ENCODE data around the gene IFIT2. TPM values are rescaled to one million over a fixed set of nuclear protein-coding genes. Genes with fewer than 3 reads are reported as not detected.
"Not testable (repeated sequence)": the region's sequence is repeated elsewhere in the genome, so short reads cannot be mapped to it uniquely, and the experiment has no call there.

IFIT2 gene, protein sequence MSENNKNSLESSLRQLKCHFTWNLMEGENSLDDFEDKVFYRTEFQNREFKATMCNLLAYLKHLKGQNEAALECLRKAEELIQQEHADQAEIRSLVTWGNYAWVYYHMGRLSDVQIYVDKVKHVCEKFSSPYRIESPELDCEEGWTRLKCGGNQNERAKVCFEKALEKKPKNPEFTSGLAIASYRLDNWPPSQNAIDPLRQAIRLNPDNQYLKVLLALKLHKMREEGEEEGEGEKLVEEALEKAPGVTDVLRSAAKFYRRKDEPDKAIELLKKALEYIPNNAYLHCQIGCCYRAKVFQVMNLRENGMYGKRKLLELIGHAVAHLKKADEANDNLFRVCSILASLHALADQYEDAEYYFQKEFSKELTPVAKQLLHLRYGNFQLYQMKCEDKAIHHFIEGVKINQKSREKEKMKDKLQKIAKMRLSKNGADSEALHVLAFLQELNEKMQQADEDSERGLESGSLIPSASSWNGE
- total RNA-seq: 1 to 10 TPM in 1 of 4 donors, under 1 TPM in 3; 0.41 to 2.1 (median 0.78) TPM

DNA sequence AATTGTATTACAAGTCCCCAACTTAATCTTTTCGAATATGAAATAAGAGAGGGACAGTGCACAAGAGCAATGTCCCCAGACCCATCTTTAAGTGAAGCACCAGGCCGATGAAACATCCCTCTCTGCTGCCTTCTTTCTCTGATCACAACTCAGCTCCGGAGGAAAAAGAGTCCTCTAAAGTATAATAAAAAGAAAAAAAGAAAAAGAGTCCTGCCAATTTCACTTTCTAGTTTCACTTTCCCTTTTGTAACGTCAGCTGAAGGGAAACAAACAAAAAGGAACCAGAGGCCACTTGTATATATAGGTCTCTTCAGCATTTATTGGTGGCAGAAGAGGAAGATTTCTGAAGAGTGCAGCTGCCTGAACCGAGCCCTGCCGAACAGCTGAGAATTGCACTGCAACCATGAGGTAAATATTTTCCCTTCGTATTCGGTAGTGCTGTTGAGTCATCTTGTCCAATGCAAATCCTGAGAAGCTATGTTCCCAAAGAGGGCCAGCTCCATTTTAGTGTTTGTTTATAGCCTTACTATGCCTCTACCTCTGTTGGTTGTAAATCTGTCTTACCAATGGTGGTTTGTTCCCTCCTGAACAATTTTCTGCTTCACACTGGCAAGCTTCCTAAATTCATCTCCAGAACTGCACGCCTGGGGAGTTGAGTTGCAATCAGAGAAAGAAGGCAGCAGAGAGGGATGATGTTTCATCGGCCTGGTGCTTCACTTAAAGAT lies at the start of gene IFIT2:
Gene IFIT2 (plus strand): TSS at position 326 of the 725 bp plus-strand sequence. CDS start 78 bp downstream, at position 404.
- intact Hi-C loops (cut with DNase I; ENCODE audit: low total_unique reads) (no loop called here), in situ Hi-C loops (cut with MboI; ENCODE audit: low sequenced_read_pairs in 4 of 4) (no loop called here)
- ATAC-seq: peak; percentile 93 to 97
- H3K27me3 ChIP-seq: no peaks in the 10 kb centered on the region
- peak within 1 kb of the TSS; percentile 46 to 66 (median 54) for H3K4me3 ChIP-seq
- TF ChIP-seq, protein P1, sequence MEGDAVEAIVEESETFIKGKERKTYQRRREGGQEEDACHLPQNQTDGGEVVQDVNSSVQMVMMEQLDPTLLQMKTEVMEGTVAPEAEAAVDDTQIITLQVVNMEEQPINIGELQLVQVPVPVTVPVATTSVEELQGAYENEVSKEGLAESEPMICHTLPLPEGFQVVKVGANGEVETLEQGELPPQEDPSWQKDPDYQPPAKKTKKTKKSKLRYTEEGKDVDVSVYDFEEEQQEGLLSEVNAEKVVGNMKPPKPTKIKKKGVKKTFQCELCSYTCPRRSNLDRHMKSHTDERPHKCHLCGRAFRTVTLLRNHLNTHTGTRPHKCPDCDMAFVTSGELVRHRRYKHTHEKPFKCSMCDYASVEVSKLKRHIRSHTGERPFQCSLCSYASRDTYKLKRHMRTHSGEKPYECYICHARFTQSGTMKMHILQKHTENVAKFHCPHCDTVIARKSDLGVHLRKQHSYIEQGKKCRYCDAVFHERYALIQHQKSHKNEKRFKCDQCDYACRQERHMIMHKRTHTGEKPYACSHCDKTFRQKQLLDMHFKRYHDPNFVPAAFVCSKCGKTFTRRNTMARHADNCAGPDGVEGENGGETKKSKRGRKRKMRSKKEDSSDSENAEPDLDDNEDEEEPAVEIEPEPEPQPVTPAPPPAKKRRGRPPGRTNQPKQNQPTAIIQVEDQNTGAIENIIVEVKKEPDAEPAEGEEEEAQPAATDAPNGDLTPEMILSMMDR (IDR thresholded peaks at IDR 0.05 in 4 of 5, conservative IDR thresholded peaks at IDR 0.05 in 1 of 5): no peak
- peak; percentile 23 to 82 for TF ChIP-seq POLR2A (IDR thresholded peaks at IDR 0.05)
- DNase-seq: peak; percentile 29 to 65
- H3K36me3 ChIP-seq: no peaks in the 10 kb centered on the region
- H3K4me1 ChIP-seq: peaks cover 27 to 32% of the 10 kb centered on the region in 2 donors
- peak within 1 kb of the TSS; percentile 82 to 89 (median 85) for H3K27ac ChIP-seq
- no peaks in the 10 kb centered on the region for H3K9me3 ChIP-seq

DNA sequence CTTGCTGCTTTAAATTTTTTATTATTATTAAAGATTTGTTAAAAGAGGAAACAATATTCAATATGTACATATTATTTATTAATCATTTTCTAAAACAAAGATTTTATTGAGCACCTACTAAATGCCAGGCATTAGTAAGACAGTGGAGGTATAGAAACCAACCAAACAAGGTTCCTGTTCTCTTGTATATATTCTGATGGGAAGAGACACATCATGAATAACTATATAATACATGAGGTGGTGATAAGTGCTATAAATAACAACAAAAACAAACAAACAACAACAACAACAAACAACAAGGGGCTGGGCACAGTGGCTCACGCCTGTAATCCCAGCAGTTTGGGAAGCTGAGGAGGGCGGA lies 49.6 kb upstream of the IFIT2 start:
- in situ Hi-C loops (cut with MboI; ENCODE audit: low sequenced_read_pairs in 4 of 4) (loop anchor here in 1 of 4 donors (10.0 kb wide), 1 partner anchor 303 kb away; no protein-coding TSS in a partner anchor), intact Hi-C loops (cut with DNase I; ENCODE audit: low total_unique reads) (loop anchor here (5.0 kb wide), 1 partner anchor 450 kb away; the partner anchor contains the start of gene KIF20B)
- ATAC-seq (no peak), DNase-seq (no peak)
- Histone ChIP-seq H3K4me1 (peaks cover 0 to 9% of the 10 kb centered on the region in 2 donors), H3K27me3 (no peaks in the 10 kb centered on the region), H3K9me3 (no peaks in the 10 kb centered on the region), H3K27ac (peak overlapping the region; percentile 42 to 79 (median 77)), H3K36me3 (no peaks in the 10 kb centered on the region), H3K4me3 (peak overlapping the region; percentile 78 to 93 (median 84))
- TF ChIP-seq POLR2A (IDR thresholded peaks at IDR 0.05): no peak
- TF ChIP-seq, protein P1 (IDR thresholded peaks at IDR 0.05 in 4 of 5, conservative IDR thresholded peaks at IDR 0.05 in 1 of 5): no peak

DNA sequence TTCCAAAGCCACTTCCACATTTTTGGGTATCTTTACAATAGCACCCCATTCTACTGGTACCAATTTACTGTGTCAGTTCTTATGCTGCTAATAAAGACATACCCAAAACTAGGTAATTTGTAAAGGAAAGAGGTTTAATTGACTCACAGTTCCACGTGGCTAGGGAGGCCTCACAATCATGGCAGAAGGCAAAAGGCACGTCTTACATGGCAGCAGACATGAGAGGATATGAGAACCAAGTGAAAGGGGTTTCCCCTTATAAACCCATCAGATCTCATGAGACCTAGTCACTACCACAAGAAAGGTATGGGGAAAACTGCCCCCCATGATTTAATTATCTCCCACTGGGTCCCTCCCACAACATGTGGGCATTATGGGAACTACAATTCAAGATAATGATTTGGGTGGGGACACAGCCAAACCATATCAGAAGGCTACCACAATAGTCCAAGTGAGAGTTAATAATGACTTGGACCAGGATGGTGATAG lies 46.7 kb upstream of the IFIT2 start:
- H3K27ac ChIP-seq; H3K9me3 ChIP-seq; H3K4me1 ChIP-seq; H3K36me3 ChIP-seq; DNase-seq; H3K4me3 ChIP-seq; intact Hi-C loops (cut with DNase I; ENCODE audit: low total_unique reads); ATAC-seq; H3K27me3 ChIP-seq: not testable (repeated sequence)
- in situ Hi-C loops (cut with MboI; ENCODE audit: low sequenced_read_pairs in 4 of 4): loop anchor here in 1 of 4 donors (10.0 kb wide), 1 partner anchor 300 kb away; no protein-coding TSS in a partner anchor

DNA sequence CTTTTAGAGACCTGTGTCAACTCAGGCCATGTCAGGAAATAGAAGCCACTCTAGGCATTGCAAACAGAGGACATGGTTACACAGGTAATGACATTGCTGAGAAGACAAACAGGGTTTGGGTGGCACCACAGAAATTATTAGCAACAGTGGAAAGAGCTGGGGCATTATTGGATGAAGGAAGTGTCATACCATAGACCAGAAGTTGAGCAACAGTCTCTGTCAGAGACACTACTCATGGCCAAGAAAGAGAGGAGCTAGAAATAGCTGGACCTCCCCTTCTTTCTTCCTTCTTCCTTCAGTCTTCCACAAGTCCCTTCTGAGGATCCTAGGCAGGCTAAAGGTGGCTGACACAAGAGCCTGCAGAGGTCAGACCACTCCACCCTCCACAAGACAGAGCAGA lies 46.1 kb upstream of the IFIT2 start:
- Histone ChIP-seq H3K27me3 (no peaks in the 10 kb centered on the region), H3K27ac (no peak overlapping the region), H3K36me3 (no peaks in the 10 kb centered on the region), H3K9me3 (no peaks in the 10 kb centered on the region), H3K4me1 (peaks cover 3 to 4% of the 10 kb centered on the region in 2 donors), H3K4me3 (no peak overlapping the region)
- intact Hi-C loops (cut with DNase I; ENCODE audit: low total_unique reads): no loop called here
- in situ Hi-C loops (cut with MboI; ENCODE audit: low sequenced_read_pairs in 4 of 4): loop anchor here in 1 of 4 donors (10.0 kb wide), 1 partner anchor 299 kb away; no protein-coding TSS in a partner anchor
- ATAC-seq (no peak), DNase-seq (no peak)
- TF ChIP-seq POLR2A (IDR thresholded peaks at IDR 0.05): no peak
- TF ChIP-seq, protein P1 (IDR thresholded peaks at IDR 0.05 in 4 of 5, conservative IDR thresholded peaks at IDR 0.05 in 1 of 5): no peak

All from gastrocnemius medialis (tissue), 4 donors.